GM21381 (cell line): Measurements from ENCODE around the gene ADGRG3.
A peak's percentile ranks its signal among the peaks of the same experiment; 100 is the strongest.

Experiments used
- ATAC-seq: cut with Tn5 transposase; IDR thresholded peaks from one replicate; pipeline ENCODE4 v1.9.1; 2021; ENCODE audit warnings: mild to moderate bottlenecking, moderate library complexity; ENCODE audit not compliant: unreplicated experiment

Gene ADGRG3

DNA sequence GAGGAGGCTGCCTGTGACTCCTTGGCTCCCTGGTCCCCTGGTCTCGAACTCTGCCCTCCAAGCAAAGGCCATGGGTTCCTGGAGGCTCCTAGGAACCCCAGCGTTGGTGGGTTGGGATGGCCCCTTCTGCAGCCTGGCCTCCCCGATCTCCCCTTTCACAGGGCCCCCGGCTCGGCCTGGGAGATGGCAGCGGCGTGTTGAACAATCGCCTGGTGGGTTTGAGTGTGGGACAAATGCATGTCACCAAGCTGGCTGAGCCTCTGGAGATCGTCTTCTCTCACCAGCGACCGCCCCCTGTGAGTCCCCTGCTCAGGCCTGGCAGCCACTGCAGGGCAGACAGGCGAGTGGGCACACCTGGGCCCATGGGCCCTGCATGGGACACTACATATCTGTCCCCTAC, 10.9 kb downstream of the ADGRG3 start:
- ATAC-seq: no peak

DNA sequence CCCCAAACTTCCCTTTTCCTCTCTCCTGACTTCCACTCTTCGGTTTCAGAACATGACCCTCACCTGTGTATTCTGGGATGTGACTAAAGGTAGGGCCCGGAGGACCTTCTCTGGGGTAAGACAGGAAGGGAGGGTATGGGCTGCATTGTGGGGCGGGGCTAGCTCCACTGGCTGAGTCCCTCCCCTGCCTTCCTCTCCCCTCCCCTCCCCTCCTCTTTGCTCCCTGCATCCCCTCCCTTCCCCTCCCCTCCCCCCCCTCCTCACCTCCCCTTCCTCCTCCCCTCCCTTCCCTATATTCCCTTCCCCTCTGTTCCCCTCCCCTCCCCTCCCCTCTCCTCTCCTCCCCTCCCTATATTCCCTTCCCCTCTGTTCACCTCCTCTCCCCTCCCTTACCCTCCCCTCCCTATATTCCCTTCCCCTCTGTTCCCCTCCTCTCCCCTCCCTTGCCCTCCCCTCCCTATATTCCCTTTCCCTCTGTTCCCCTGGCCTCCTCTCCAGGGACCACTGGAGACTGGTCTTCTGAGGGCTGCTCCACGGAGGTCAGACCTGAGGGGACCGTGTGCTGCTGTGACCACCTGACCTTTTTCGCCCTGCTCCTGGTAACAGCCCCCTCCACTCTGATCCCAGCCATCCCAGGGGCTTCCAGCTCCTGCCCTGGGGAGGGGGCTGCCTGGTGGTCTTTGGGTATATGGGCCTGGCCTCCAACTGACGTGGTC, 11.8 kb downstream of the ADGRG3 start:
- no peak for ATAC-seq

DNA sequence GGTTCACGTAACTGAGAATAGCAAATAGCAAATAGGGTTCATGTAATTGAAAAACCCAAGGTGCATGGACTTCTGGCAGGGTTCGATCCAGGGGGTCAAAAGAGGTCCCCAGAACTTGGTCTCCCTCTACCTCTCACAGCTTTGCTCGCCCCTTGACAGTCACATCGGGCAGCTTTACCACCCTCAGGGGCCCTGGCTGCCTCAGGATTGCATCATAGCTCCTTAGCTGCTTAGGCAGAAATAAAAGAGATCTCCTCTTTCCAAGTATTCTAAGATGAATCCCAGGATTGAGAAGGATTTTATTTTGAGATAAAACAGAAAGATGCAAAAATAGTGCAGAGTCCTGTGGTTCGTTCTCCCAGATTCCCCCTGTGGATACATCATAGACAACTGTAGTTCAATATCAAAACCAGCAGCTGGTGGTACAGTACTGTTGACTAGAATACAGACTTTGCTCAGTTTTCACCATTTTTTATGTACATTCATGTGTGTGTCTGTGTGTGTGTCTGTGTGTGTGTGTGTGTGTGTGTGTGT, 12.8 kb downstream of the ADGRG3 start:
- ATAC-seq: no peak

DNA sequence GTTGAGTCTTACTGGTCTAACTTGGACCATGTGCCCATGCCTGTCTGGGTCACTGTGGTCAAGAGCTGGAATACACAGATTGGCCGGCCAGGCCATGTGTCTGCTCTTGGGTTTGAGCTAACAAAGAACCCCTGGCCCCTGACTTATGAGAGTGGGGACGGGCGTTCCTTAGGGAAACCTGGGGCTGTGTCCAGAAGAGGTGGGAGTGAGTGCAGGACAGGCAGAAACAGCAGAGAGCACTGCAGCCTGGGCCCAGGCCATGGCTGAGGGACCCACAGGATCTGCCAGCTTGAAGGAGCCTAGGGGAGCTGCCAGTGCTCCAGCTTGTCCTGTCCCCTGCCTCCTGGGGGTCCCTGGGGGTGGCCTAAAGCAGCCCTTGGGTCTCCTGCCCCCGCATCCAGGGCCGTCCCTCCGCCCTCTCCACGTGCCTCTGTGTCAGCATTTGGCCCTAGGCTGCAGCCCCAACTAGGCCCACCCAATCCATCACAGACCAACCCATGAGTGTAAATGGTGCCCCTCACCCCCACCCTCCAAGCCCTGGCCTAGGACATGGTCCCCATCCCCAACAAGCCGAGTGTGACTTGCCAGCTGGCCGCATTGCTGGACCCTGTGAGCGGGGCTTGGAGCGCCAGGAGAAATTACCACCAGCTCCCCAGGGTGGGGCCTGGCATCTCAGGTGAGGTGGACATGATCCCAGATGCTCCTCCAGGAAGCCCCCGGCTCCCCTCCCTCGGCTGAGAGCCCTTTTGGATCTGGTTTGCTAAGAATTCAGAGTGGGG, 14.0 kb downstream of the ADGRG3 start:
- ATAC-seq: no peak

DNA sequence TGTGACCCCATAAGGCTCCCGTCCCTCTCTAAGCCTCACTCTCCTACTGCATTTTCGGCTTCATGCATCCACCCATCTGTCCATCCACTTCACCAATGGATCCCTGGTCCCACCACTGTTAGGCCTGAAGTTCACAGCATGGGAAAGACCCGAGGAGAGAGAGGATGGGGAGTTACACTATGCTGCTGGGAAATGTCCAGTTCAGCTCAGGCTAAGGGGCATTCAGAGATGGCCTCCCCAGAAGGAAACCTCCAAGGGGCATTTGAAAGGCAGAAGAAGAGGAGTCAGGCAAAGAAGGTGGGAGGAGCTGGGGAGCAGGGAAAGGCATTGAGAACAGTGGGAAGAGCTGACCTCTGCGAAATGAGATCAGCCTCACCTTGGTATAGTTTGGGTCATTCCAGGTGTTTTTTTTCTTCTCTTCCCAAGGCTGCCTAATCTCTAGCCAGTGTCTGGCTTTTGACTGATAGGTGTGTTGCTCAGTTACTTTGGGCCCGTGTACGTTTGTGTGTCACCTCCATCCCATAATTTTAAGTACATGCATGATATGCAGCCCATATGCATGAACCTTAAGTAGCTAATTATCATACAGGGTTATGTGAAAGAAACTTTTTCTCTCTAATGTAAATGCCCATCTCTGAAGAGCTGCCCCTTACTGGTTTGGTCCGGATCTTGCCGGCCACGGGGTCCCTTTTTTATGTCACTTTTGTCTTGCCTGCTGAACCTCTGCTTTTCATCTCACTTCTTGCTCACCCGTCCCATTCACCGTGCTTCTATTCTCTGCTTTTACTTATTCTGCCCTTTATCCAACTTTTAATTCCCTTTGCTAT, 14.9 kb downstream of the ADGRG3 start:
- ATAC-seq: no peak

DNA sequence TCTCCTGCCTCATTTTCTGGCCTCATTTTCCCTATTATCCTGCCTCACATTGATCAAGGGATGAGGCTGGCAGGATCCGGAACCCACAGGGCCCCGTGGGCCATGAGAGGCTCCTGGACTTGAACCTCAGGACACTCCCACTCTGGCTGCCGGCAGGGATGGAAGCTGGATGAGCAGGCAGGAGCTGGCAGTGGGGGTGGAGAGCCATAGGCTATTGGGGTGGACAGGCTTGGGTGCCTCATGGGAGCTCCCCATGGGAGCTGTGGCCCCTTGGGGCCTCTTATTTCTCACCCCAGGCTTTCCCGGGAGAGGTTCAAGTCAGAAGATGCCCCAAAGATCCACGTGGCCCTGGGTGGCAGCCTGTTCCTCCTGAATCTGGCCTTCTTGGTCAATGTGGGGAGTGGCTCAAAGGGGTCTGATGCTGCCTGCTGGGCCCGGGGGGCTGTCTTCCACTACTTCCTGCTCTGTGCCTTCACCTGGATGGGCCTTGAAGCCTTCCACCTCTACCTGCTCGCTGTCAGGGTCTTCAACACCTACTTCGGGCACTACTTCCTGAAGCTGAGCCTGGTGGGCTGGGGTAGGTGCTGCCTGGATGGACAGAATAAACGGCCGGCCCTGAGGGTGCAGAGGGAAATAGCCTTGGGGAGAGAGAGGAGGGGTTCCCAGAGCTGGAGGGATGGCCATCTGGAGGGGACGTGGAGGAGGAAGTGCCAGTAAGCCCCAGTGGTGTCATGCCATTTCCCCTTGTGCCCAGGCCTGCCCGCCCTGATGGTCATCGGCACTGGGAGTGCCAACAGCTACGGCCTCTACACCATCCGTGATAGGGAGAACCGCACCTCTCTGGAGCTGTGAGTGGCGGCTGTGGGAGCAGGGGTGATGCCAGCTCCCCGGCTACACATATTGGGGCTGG, 15.8 kb downstream of the ADGRG3 start:
- ATAC-seq: no peak

DNA sequence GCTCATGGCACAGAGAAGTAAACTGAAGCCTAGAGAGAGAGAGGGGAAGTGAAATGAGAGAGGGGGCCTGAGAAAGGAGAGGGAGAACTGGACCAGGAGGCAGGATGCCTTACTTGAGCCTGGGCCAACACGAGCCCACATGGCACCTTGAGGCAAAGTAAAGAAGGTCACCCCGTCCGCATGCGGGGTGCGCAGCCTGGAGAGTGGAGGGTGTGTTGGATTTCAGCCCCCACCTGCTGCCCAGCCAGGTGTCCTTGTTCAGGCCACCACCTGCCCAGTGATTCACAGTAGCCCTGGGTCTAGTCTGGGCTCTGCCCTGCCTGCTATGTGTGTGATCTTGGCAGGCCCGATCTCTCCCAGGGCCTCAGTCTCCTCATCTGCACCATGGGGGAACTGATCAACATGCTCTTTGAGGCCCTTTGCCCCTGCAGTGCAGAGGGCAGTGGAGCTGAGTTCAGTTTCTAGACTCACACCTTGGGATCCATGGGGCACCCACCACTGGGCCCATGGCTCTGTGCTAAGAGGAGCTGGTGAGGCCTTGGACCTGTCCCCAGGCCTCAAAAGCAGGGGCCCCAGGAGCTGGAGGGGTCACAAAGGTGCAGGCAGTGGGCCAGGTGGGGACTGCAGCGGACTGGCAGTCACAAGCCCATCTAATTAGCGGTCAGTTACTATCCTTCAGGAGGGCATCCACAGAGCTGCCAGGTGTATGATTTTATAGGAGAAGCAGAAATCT, 16.7 kb downstream of the ADGRG3 start:
- ATAC-seq: no peak

DNA sequence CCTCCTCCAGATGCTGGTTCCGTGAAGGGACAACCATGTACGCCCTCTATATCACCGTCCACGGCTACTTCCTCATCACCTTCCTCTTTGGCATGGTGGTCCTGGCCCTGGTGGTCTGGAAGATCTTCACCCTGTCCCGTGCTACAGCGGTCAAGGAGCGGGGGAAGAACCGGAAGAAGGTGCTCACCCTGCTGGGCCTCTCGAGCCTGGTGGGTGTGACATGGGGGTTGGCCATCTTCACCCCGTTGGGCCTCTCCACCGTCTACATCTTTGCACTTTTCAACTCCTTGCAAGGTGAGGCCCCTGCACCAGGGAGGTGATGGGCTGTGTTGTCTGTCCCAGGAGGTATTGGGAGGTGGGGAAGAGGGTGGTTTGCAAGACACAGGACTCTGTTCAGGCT, 17.5 kb downstream of the ADGRG3 start:
- no peak for ATAC-seq

DNA sequence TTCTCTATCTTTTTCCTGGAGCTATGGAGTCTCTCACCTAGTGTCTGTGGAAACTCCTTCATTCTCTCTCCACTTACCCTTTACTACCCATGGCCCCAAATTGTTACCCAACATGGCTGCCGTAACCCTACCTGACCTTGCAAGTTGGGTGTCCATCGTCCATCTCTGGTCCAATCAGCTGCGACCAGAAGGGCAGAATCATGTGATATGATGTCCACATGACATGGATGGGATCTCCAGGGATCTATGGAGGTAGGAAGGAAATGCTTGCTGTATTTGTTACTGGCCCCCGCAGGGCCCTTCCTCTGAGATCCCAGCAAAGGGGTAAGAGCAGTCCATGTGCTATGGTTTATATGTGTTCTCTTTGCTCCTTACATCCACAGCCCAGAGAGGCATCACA, 18.5 kb downstream of the ADGRG3 start:
- ATAC-seq: no peak

DNA sequence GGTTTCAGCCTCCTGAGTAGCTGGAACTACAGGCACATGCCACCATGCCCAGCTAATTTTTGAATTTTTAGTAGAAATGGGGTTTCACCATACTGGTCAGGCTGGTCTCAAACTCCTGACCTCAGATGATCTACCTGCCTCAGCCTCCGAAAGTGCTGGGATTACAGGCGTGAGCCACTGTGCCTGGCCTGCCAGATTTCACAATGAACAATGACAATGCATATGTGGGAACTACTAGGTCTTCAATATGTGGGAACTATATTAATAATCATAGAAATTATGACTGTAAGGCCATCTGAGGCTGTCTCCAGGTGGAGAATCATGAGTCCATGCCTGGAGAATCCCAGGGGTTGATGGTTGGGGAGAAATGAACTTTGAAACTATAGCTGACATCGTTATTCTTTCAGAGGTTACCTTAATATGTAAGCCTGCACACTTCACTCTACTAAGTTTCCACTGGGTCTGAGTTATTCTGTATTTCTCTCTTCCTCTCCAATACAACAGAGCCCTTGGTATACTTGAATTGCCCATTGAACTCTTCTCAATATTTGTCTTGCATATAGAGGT, 19.3 kb downstream of the ADGRG3 start:
- ATAC-seq: no peak

DNA sequence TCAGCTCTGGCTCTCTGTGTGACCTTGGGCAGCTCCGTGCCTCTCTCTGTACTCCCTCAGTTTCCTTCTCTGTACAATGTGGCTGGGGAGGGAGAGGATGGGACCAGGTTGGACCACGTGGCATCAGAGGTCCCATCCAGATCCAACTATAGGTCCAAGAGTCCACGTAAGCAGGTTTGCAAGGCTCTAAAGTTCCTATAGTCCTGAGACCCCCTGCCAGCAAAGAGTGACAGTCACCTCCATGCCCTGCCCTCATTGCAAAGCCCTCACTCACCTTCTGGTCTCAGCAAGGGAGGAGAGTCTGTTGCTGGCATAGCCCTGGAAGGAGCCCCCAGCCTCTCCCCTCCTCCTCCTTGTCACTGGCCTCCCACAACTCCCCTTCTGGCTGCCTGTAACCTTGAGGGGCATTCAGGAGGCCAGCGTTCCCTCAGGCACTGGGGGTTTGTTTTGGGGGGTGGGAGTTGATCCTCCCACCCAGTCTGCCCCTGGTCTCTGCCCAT, 20.4 kb downstream of the ADGRG3 start:
- no peak for ATAC-seq

DNA sequence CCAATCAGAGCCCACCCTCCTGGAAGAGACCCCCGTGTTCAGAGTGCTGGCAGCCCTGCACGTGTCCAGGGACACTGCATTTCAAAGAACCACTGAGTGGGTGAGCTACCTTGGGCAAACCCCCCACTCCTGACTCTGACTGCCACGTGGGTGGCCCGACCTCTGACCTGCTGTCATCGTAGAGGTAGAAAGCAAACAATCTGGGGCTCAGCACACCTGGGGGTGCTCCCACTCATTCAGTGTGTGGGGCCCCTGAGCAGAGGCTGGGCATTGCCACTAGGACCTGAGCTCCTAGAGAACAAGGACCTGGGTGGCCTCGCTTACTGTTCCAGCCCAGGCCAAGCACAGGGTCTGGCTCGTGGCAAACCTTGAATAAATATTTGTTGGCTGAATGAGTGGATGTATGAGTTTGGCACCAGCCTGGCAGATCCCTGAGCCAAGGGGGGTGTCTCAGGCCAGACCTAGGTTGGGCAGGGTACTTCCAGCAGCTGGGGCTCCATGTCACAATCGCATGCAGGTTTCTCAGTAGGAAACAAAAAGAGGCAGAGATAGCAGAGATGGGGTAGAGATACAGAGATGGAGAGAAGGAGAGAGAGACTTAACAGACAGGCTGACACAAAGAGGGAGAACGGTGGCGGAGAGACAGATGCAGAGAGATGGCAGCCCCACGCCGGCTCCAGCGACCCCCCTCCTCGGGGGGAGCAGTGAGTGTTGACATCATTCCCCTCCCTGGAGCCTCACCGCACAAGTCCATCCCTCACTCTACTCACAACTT, 21.1 kb downstream of the ADGRG3 start:
- no peak for ATAC-seq

DNA sequence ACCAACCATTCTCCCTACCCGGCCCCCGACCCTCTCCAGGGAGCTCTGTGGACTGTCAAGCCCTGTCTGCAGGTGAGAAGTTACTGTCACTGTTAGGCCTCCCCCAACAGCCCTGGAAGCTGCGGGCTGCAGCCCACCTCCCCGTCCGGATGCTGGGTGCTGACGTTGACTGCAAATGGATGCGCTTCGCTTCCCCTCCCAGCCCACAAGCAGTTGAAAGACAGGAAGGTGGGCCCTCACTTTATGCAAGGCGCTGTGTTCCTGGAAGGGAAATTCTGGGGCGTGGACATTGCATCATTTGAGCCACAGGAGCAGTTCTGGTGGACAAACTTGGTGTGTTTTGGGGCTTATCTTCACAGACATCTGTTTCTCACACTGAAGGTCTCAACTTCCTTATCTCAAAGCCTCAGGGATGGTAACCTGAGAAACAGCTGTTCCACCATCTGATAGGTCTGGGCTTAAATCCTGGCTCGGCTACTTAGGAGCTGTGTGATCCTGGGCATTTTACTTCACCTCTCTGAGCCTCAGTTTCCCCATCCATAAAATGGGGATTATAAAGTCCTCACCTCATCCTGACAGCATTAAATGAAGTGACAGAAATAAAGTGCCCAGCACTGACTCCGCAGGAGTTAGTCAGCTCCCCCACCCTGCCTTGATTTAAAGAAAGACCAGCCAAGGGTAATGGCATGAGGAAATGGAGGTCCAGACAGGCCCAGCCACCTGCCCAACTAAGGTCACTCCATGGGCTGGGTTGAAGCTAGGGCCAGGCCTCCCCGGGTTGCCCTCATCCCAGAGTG, 21.9 kb downstream of the ADGRG3 start:
- ATAC-seq: peak; percentile 56

DNA sequence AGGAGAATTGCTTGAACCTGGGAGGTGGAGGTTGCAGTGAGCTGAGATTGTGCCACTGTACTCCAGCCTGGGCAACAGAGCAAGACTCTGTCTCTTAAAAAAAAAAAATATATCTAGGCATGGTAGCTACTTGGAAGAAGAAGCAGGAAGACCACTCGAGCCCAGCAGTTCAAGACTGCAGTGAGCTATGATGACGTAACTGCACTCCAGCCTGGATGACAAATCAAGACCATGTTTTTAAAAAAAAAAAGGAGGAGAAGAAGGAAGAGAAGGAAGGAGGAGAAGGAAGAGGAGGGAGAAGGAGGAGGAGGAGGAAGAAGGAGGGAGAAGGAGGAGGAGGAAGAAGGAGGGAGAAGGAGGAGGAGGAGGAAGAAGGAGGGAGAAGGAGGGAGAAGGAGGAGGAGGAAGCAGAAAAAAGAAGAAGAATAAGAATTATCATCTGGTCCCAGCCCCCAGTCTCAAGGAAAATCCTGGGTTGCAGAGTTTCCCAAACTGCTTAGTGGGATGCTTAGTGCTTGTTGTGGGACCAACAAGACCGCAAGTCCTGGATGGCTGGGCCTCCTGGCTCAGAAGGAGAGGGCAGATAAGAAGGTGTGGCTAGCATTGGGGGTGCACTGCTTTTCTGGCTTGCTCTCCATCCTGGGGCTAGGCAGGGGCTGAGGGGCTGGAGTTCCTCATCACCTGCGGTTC, 22.8 kb downstream of the ADGRG3 start:
- ATAC-seq: no peak

DNA sequence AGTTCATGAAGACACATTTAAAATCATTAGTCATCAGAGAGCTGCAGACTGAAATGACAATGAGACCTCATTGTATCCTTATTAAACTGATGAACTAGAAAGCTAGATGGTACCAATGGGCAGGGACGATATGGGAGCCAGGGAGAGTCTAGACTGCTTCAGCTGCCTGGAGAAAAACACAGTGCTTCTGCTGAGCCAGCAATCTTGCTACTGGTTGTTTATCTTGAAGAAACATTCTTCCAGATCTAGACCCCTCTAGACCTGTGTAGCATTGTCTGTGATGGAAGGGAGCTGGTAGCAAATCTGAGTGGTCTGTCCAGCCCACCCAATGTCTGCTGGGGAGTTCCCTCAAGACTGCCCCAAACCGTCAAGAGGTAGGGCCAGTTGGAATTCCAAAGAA, 24.5 kb downstream of the ADGRG3 start:
- no peak for ATAC-seq

DNA sequence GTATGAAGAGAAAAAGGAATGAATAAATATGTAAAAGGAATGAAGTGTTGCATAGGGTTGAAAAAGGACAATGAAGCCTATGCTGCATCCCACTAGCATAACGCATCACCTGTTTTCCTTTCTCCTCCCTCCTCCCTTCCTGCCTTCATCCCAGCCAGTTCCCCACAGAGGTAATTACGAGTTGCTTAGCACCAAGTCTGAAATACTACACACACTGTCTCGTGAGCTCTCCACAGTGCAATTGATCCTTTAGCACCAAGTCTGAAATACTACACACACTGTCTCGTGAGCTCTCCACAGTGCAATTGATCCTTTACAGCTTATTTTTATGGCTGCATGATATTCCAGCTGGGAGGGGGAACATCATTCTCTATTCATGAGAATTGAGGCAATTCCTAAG, 25.4 kb downstream of the ADGRG3 start:
- ATAC-seq: no peak

DNA sequence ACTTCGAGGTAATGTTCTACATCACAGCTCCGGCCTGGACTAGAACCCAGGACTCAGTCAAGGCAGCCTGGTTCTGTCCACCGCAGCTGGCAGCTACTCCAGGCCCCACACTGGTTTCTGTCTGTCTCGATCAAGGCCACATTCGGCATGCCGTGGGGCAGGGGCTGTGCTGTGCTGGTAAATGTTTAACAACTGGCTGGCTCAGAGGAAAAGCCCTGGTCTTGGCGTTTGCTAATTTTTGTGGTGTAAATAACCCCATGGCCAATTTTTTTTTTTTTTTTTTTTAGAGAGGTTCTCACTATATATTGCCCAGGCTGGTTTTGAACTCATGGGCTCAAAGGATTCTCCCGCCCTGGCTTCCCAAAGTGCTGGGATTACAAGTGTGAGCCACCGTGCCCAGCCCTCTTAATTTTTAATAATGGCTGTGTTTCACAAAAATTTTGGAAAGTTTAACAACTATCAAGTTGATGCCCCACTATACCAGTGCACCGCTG, 26.2 kb downstream of the ADGRG3 start:
- ATAC-seq: no peak
